GM13976 (cell line): ENCODE results near the gene WWOX.
"Not testable (repeated sequence)": the region's sequence is repeated elsewhere in the genome, so short reads cannot be mapped to it uniquely, and the experiment has no call there.

Experiments used
- DNase-seq: peaks from one replicate; pipeline ENCODE4 v3.0.0; 2012; ENCODE audit warnings: low spot score
- in situ Hi-C: fragments of 300-500 bp; cut with MboI; formaldehyde crosslinking; loops from one replicate; pipeline ENCODE4 v1.12.0; 2022; ENCODE audit warnings: low sequenced_read_pairs, mixed read lengths, inconsistent platforms; ENCODE audit not compliant: unreplicated experiment
- TF ChIP-seq, protein P1 (sequence below): IDR thresholded peaks from 2 replicates; pipeline ENCODE4 v1.5.1; 2012; ENCODE audit warnings: borderline replicate concordance, mild to moderate bottlenecking; ENCODE audit not compliant: insufficient read depth; ENCODE audit errors: extremely low read depth, missing control alignments, control extremely low read depth

WWOX gene

DNA sequence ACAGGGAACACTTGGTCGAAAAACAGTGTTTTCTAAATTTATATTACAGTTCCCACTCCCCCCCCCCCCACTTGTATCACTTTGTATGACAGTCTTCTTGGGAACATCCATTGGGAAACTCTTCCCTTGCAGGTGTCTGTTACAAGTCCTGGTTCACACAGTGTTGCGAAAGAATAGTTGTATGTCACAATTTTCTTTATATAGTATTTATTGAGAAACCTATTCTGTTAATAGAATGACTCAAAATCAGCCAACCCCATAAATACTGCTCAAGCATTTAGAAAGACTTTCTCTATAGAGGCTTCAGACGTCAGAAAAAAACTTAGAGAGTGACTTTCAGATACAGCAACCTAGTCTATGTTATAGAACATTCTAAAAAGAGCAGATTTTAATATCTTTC, 414.4 kb downstream of the WWOX start:
- DNase-seq, result no peak
- TF ChIP-seq, protein P1, sequence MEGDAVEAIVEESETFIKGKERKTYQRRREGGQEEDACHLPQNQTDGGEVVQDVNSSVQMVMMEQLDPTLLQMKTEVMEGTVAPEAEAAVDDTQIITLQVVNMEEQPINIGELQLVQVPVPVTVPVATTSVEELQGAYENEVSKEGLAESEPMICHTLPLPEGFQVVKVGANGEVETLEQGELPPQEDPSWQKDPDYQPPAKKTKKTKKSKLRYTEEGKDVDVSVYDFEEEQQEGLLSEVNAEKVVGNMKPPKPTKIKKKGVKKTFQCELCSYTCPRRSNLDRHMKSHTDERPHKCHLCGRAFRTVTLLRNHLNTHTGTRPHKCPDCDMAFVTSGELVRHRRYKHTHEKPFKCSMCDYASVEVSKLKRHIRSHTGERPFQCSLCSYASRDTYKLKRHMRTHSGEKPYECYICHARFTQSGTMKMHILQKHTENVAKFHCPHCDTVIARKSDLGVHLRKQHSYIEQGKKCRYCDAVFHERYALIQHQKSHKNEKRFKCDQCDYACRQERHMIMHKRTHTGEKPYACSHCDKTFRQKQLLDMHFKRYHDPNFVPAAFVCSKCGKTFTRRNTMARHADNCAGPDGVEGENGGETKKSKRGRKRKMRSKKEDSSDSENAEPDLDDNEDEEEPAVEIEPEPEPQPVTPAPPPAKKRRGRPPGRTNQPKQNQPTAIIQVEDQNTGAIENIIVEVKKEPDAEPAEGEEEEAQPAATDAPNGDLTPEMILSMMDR, result no peak
- in situ Hi-C loops, result no loop called here

DNA sequence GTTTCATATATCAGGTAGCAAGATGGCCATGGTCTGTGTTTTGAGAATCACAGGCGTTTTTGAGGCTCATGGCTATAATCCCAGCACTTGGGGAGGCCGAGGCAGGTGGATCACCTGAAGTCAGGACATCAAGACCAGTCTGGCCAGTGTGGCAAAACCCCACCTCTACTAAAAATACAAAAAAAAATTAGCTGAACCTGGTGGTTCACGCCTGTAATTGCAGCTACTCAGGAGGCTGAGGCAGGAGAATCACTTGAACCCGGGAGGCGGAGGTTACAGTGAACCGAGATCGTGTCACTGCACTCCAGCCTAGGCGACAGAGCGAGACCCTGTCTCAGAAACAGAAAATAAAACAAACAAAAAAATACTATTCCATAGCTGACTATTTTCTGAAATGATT, 415.4 kb downstream of the WWOX start:
- DNase-seq, in situ Hi-C loops: not testable (repeated sequence)

DNA sequence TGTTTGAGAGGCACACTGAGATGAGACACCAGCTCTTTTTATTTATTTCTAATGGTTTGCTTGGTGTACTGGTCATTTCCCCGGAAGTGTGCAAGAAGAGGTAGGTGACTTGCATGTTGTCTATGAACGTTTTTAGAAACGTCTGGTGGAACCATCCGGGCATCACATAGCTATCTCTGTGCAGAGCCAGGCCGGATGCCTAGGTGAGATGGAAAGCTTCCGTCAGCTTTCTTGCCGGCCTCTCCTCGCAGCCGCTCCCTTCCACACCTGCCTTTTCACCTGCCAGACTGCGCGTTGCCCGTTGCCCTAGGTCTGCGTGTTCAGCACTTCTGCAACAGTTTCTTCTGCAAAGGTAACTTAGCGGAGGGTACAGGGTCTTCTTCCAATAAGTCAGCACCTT, 416.0 kb downstream of the WWOX start:
- TF ChIP-seq, protein P1, result no peak
- in situ Hi-C loops, result no loop called here
- DNase-seq, result no peak

DNA sequence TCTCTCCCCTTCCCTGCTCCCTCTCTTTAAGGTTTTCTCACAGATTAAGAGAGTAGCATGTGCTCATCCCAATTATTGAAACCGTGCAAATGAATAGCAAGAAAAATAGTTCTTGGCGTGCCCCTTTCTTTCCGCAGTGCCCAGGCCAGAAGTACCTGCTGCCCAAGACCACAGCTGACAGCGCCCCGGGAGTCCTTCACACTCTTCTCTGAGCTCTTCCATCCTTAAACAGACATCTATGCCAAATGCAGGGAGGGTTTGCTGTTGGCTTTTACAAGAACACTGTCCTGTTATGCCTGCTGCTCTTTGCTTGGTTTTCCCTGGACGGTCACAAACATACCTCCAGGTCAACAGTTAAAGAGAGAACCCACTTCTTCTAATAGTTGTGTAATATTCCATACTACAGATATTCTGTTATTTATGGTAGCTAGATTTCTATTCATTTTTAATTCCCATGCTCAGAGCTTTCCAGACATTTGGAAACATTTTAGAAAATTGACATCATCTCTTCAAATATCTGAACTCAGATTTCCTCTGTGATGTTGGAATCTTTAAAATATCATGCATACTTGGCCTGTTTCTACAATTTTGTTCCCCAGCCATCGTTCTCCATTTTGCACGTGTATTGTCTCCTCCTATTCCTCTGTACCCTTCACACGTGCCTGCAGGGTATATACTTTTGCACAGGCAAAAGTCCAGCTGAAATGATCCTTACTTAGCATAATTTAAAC, 416.7 kb downstream of the WWOX start:
- no peak for DNase-seq
- TF ChIP-seq, protein P1, result no peak
- in situ Hi-C loops, result no loop called here

DNA sequence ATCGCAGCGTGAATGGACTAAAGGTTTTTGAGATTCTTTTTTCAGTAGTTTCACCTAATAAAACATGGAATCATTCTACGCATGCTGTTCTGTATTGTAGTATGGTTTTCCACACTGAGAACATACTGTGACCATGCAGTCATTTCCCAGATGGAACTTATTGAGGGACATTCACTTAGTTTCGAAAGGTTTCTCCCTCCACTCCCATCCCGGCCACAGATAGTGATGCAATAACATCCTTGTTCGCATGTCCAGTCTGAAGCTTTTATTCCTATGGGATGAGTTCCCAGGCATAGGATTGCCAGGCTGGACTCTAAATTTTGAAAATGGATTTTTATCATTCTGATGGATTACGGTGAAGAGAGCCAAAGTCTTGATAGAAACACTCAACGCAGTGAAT, 420.4 kb downstream of the WWOX start:
- TF ChIP-seq, protein P1, result no peak
- in situ Hi-C loops, result no loop called here
- DNase-seq, result no peak

DNA sequence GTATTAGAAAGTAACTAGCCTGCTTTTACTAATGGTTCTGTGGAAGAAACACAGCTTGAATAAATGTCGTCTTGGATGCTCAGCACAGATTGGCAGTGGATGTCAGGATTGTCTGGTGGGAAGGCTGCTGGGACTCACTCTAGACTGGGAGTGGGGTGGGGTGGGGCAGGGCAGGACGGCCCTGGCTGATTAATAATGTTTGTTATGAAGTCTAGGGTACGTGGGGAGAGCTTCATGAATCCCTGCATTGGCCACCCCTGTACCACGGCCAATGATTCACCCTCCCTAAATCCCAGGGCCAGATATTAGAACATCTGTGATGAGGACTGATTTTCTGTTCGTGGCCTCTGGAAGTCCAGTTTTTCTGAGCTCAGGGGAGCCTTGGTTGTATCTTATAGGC, 421.0 kb downstream of the WWOX start:
- TF ChIP-seq, protein P1, result no peak
- DNase-seq, result no peak
- in situ Hi-C loops, result no loop called here

DNA sequence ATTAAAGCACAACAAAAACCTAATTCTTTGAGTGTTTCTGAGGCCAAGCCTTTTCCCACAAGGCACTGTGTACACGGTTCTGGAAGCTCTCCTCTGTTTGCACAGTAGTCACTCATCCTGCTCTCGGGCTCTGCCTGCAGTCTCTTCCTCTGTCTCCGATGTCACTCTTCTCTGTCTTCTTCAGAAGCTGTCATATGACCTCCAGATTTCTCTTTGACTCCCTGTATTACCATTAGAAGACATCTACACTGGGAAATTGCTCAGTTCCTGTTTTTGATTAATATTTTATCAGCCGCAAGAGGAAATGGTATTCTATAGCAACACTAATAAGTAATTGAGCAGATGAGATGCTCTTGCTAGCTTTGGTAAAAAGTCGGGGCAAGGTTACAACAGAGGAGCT, 422.9 kb downstream of the WWOX start:
- TF ChIP-seq, protein P1, result no peak
- no peak for DNase-seq
- in situ Hi-C loops, result no loop called here
